NCI-H1092 treated with DMSO at 0.1 percent for 48 hours (cell line): ENCODE results near the gene MLLT3.

Source experiments
- DNase-seq: peaks from one replicate; lab custom pipeline; 2025; lab: John Stamatoyannopoulos, UW

Gene MLLT3

GRCh38 chr9:20557890-20558565 is 64.3 kb downstream of the MLLT3 start:
- DNase-seq: no peak

- no peak for DNase-seq
These were observed 65.0 kb downstream of the MLLT3 start for GRCh38 chr9:20557285-20557684.

- no peak for DNase-seq
These were observed 68.6 kb downstream of the MLLT3 start for GRCh38 chr9:20553558-20554149.

- no peak for DNase-seq
These were observed 69.3 kb downstream of the MLLT3 start for GRCh38 chr9:20552874-20553557.

- DNase-seq: no peak
These were observed 70.5 kb downstream of the MLLT3 start for GRCh38 chr9:20551835-20552234.

GRCh38 chr9:20551236-20551635 is 71.1 kb downstream of the MLLT3 start:
- DNase-seq: no peak

- no peak for DNase-seq
These were observed 72.0 kb downstream of the MLLT3 start for GRCh38 chr9:20550326-20550725.

GRCh38 chr9:20549053-20549452 is 73.2 kb downstream of the MLLT3 start:
- DNase-seq: no peak

- DNase-seq: no peak
These were observed 77.2 kb downstream of the MLLT3 start for GRCh38 chr9:20545023-20545622.

- DNase-seq: no peak
These were observed 82.0 kb downstream of the MLLT3 start for GRCh38 chr9:20540169-20540863.

- no peak for DNase-seq
These were observed 83.3 kb downstream of the MLLT3 start for GRCh38 chr9:20538956-20539355.

GRCh38 chr9:20538092-20538491 is 84.2 kb downstream of the MLLT3 start:
- DNase-seq: no peak

- no peak for DNase-seq
These were observed 85.0 kb downstream of the MLLT3 start for GRCh38 chr9:20537294-20537693.

- DNase-seq: no peak
These were observed 89.7 kb downstream of the MLLT3 start for GRCh38 chr9:20532584-20532983.

- DNase-seq: no peak
These were observed 92.5 kb downstream of the MLLT3 start for GRCh38 chr9:20529837-20530236.

GRCh38 chr9:20528253-20528652 is 94.0 kb downstream of the MLLT3 start:
- DNase-seq: no peak

- no peak for DNase-seq
These were observed 95.6 kb downstream of the MLLT3 start for GRCh38 chr9:20526500-20527319.

GRCh38 chr9:20524776-20525175 is 97.5 kb downstream of the MLLT3 start:
- no peak for DNase-seq

- DNase-seq: no peak
These were observed 103.6 kb downstream of the MLLT3 start for GRCh38 chr9:20518737-20519136.

GRCh38 chr9:20513126-20513913 is 109.0 kb downstream of the MLLT3 start:
- no peak for DNase-seq

GRCh38 chr9:20512636-20513035 is 109.7 kb downstream of the MLLT3 start:
- DNase-seq: no peak
